CD4-positive, alpha-beta T cell treated with Interferon alpha-2 for 1 hour (primary cell): ENCODE results near the gene R3HCC1L.
"Not testable (repeated sequence)": the region's sequence is repeated elsewhere in the genome, so short reads cannot be mapped to it uniquely, and the experiment has no call there.

Experiments used
- DNase-seq, 2 donors: peaks; one replicate each; pipeline ENCODE4 v3.0.0-alpha.2; 2020 to 2022

R3HCC1L gene

GRCh38 chr10:98182351-98182915, 48.0 kb downstream of the R3HCC1L start:
- DNase-seq: not testable (repeated sequence)

GRCh38 chr10:98186681-98187080, 52.2 kb downstream of the R3HCC1L start:
- no peak for DNase-seq

DNA sequence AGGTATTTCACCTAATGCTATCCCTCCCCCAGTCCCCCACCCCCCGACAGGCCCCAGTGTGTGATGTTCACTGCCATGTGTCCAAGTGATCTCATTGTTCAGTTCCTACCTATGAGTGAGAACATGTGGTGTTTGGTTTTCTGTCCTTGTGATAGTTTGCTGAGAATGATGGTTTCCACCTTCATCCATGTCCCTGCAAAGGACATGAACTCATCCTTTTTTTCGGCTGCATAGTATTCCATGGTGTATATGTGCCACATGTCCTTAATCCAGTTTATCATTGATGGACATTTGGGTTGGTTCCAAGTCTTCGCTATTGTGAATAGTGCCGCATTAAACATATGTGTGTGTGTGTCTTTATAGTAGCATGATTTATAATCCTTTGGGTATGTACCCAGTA, 56.3 kb downstream of the R3HCC1L start:
- DNase-seq: not testable (repeated sequence)

GRCh38 chr10:98193037-98193436, 58.6 kb downstream of the R3HCC1L start:
- no peak for DNase-seq

- DNase-seq: no peak
Observed at GRCh38 chr10:98194633-98195032, 60.2 kb downstream of the R3HCC1L start.

DNA sequence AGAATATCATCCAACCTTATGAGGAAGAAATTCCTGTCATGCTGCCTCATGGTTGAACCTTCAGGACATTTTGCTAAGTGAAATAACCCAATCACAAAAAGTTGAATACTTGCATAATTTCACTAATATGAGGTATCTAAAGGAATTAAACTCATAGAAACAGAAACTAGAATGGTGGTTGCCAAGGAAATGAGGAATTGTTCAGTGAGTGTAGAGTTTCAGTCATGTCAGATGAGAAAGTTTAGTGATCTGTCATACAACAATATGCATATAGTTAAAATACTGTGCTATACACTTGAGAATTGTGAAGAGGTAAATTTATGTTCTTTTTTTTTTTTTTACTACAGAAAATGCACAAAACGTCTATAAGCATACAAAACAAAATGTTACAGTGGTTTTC, 60.7 kb downstream of the R3HCC1L start:
- no peak for DNase-seq

- DNase-seq: no peak
Observed at GRCh38 chr10:98196985-98197384, 62.5 kb downstream of the R3HCC1L start.

- no peak for DNase-seq
Observed at GRCh38 chr10:98201760-98202159, 67.3 kb downstream of the R3HCC1L start.

DNA sequence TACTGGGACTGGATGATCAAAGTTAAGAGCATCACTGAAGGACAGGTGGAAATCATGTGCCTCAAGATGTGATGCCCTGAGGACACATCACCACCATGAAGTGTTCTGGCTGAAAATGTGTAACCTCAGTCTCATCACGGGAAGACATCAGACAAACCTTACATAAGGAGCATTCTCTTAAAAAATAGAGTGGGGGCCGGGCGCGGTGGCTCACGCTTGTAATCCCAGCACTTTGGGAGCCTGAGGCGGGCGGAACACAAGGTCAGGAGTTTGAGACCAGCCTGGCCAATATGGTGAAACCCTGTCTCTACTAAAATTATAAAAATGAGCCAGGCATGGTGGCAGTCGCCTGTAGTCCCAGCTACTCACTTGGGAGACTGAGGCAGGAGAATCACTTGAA, 67.9 kb downstream of the R3HCC1L start:
- no peak for DNase-seq

DNA sequence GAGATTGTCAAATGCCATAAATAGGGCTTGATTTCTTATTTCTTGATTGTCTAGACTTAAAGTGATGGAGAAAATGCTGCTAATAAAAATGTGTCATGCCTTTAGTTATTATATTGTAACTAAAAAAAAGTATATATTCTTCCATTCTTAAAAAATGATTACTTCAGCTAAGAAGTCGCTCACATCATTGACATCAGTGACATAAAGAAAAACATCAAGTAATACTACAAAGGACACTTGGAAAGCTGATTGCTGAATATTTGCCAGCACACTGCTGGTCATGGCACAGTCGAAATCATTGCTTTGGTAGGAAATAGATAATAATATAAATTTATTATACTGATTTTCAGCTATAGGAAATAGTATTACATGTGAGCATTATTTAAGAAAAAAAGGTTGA, 70.9 kb downstream of the R3HCC1L start:
- DNase-seq: no peak

- DNase-seq: no peak
Observed at GRCh38 chr10:98208925-98209324, 74.5 kb downstream of the R3HCC1L start.

DNA sequence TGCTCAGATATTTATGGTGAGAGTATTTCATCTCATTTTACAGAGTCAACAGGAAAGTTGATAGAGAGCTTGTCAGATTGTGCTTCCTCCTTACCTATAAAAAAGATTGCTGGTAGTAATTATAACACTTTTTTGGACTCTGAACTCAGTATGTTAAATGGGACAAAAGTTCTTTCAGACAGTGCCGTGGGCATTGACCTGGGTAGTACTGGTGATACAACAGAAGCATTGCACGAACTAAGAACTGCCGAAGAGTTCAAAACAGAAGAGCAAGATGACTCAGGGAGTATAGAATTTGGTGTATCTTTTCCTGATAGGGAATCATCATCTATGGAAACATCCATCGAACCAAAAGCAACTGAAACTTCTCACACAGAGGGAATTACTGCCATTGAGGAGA, 75.0 kb downstream of the R3HCC1L start:
- no peak for DNase-seq

DNA sequence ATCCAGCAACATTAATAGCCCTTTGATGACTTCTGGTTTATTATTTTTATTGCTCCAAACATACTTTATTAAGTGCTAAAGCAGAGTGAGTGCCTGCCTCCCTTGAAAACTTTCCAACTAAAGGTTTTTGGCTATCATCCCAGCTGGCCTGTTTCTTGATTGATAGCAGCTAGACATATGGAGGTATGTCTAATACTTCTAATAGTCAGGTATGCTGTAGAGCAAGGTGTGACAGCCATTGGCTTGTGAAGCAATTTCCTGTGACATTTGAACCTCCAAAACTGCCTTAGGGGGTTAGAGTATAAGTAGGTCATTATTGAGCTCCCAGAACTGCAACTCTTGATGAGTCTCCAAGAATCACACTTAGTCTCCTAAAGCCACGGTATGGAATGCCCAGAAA, 77.7 kb downstream of the R3HCC1L start:
- DNase-seq: no peak

GRCh38 chr10:98213740-98214139, 79.3 kb downstream of the R3HCC1L start:
- no peak for DNase-seq

- DNase-seq: no peak
Observed at GRCh38 chr10:98215373-98215772, 80.9 kb downstream of the R3HCC1L start.

- no peak for DNase-seq
Observed at GRCh38 chr10:98217801-98218200, 83.3 kb downstream of the R3HCC1L start.

DNA sequence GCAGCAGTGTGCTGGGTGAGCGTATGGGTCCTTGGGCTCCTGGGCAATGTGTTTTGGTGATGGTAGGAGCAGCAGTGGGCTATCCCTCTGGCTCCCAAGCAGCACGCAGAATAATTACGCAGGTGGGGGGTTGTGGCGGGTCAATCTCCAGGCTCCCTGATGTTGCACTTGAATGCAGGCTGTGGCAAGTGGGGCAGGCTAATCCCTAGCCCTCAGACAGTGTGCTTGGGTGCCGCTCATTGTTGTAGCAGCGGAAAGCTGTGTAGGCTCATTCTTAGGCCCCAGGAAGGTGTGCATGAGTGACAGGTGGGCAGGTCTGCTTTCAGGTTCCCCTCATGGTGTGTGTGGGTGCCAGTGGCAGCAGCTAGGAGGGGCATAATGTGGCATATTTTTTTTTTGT, 89.4 kb downstream of the R3HCC1L start:
- no peak for DNase-seq

DNA sequence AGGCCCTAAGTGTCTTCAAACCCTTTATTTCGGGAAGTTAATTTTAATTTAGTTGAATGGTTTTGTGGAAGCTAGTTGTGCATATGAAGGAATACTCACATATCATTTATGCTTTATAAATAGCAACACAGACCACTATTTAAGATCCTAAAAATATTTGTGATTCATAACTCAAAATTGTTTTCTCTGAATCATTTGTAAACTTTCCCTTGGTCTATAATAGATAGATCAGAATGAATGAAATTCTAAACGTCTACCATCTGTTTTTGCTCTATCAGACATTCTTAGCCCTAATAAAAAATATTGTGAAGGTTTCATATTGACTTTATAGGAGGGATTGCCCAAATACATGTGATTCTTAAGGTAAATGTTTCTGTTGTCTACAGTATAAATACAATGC, 90.1 kb downstream of the R3HCC1L start:
- DNase-seq: no peak

DNA sequence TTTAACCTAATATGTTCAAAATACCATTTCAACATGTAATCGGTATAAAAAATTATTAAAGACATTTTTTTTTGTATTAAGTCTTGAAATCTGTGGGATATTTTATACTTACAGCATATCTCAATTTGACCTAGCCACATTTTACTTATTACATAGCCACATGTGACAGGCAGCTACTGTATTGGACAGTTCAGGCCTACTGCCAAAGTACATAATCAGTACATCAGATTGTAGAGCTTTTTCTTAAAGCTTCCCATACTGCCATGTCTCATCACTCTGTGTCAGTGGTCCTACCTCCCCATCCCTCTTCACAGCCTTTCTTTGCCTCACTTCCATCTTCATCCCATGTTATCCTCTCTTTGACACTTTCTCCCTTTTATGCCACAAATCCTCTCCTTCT, 90.5 kb downstream of the R3HCC1L start:
- DNase-seq: no peak

- DNase-seq: no peak
Observed at GRCh38 chr10:98226508-98227144, 92.2 kb downstream of the R3HCC1L start.

GRCh38 chr10:98227713-98228112, 93.3 kb downstream of the R3HCC1L start:
- DNase-seq: not testable (repeated sequence)

GRCh38 chr10:98228266-98228665, 93.8 kb downstream of the R3HCC1L start:
- DNase-seq: not testable (repeated sequence)

DNA sequence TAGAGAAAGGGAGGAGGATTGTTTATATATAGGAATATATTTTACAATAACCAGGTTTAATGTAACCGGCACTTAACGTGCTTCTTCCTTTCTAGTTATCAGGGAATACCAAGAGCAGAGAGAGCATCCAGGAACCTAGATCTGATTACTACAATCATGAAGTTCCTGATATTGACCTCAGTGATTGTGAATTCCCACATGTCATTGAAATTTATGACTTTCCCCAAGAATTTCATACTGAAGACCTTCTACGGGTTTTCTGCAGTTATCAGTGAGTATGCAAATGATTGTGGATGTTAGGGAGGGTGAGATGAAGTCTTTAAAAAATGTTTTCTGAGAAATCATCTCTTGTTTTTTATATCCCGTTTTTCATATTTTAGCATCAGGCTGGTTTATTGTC, 97.0 kb downstream of the R3HCC1L start:
- no peak for DNase-seq

GRCh38 chr10:98235846-98236245, 101.4 kb downstream of the R3HCC1L start:
- no peak for DNase-seq

GRCh38 chr10:98236862-98237261, 102.4 kb downstream of the R3HCC1L start:
- DNase-seq: no peak
